SK-N-SH treated with all-trans-retinoic acid at 6 μM for 48 hours (cell line): ENCODE measurements around the gene LARP4B.

ENCODE experiments used
- ARNTL ChIP-seq: fragments of 450-650 bp; formaldehyde crosslinking; IDR thresholded peaks from 2 replicates; pipeline ENCODE4 v1.5.0; 2020; ENCODE audit warnings: low read depth, mild to moderate bottlenecking, moderate library complexity, borderline replicate concordance
- ESRRG ChIP-seq: fragments of 250-450 bp; sonication (Bioruptor Pico); IDR thresholded peaks from 2 replicates; pipeline ENCODE4 v1.6.1; 2021; ENCODE audit warnings: mild to moderate bottlenecking
- ISL1 ChIP-seq: fragments of 250-450 bp; sonication (Bioruptor Pico); IDR thresholded peaks from 2 replicates; pipeline ENCODE4 v2.1.2; 2022; ENCODE audit warnings: mild to moderate bottlenecking, moderate library complexity
- PPARA ChIP-seq: fragments of 250-450 bp; sonication (Bioruptor Pico); IDR thresholded peaks from 2 replicates; pipeline ENCODE4 v1.5.0; 2020; ENCODE audit warnings: mild to moderate bottlenecking, borderline replicate concordance
- TOX ChIP-seq: fragments of 250-450 bp; sonication (Bioruptor Pico); IDR thresholded peaks from 2 replicates; pipeline ENCODE4 v1.8.0; 2021; ENCODE audit warnings: mild to moderate bottlenecking, moderate library complexity, borderline replicate concordance
- ZNF70 ChIP-seq: fragments of 450-650 bp; formaldehyde crosslinking; IDR thresholded peaks from 2 replicates; pipeline ENCODE4 v1.5.0; 2020; ENCODE audit warnings: mild to moderate bottlenecking, moderate library complexity
- TF ChIP-seq, protein P1 (sequence below): fragments of 250-450 bp; sonication (Bioruptor Pico); IDR thresholded peaks from 2 replicates; pipeline ENCODE4 v1.5.1; 2020; ENCODE audit warnings: low read depth, mild to moderate bottlenecking, moderate library complexity
- TF ChIP-seq, protein P2 (sequence below): fragments of 250-450 bp; sonication (Bioruptor Pico); IDR thresholded peaks from 2 replicates; pipeline ENCODE4 v1.5.0; 2020; ENCODE audit warnings: mild to moderate bottlenecking, moderate library complexity

DNA sequence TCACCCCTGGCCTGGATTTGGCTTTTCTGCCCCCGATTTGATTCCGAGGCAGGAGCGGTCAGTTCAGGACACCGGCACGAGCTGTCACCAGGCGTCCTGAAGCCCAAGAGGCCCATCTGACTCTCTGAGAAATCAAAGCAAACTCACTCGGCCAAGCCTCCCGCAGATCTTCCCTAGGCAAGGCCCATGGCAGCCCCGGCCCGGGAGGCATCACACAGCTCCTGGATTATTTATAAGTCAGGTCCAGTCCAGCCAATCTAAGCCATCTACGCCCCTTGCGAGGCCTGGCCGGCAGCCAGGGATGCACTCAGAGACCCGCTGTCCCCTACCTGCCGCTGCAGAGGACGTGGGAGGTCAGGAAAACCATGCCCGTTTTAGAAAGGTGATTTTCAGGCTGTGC, 154.7 kb downstream of the LARP4B start:
- TF ChIP-seq ISL1 (CRISPR knock-in tag) (no peak), ARNTL (CRISPR knock-in tag) (no peak), ESRRG (CRISPR knock-in tag) (no peak), PPARA (CRISPR knock-in tag) (no peak), TOX (CRISPR knock-in tag) (no peak), ZNF70 (CRISPR knock-in tag) (no peak)
- TF ChIP-seq, protein P1, sequence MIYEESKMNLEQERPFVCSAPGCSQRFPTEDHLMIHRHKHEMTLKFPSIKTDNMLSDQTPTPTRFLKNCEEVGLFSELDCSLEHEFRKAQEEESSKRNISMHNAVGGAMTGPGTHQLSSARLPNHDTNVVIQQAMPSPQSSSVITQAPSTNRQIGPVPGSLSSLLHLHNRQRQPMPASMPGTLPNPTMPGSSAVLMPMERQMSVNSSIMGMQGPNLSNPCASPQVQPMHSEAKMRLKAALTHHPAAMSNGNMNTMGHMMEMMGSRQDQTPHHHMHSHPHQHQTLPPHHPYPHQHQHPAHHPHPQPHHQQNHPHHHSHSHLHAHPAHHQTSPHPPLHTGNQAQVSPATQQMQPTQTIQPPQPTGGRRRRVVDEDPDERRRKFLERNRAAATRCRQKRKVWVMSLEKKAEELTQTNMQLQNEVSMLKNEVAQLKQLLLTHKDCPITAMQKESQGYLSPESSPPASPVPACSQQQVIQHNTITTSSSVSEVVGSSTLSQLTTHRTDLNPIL (CRISPR knock-in tag) = no peak
- TF ChIP-seq, protein P2, sequence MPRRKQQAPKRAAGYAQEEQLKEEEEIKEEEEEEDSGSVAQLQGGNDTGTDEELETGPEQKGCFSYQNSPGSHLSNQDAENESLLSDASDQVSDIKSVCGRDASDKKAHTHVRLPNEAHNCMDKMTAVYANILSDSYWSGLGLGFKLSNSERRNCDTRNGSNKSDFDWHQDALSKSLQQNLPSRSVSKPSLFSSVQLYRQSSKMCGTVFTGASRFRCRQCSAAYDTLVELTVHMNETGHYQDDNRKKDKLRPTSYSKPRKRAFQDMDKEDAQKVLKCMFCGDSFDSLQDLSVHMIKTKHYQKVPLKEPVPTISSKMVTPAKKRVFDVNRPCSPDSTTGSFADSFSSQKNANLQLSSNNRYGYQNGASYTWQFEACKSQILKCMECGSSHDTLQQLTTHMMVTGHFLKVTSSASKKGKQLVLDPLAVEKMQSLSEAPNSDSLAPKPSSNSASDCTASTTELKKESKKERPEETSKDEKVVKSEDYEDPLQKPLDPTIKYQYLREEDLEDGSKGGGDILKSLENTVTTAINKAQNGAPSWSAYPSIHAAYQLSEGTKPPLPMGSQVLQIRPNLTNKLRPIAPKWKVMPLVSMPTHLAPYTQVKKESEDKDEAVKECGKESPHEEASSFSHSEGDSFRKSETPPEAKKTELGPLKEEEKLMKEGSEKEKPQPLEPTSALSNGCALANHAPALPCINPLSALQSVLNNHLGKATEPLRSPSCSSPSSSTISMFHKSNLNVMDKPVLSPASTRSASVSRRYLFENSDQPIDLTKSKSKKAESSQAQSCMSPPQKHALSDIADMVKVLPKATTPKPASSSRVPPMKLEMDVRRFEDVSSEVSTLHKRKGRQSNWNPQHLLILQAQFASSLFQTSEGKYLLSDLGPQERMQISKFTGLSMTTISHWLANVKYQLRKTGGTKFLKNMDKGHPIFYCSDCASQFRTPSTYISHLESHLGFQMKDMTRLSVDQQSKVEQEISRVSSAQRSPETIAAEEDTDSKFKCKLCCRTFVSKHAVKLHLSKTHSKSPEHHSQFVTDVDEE = no peak
